ENCODE data around the gene DNAJB4.
A peak's percentile ranks its signal among the peaks of the same experiment; 100 is the strongest.
"Not testable (repeated sequence)": the region's sequence is repeated elsewhere in the genome, so short reads cannot be mapped to it uniquely, and the experiment has no call there.

DNAJB4 gene

GRCh38 chr1:78004719-78005447, at the start of gene DNAJB4:
Gene DNAJB4, plus strand, starts transcription at chr1:78004939. Its CDS starts 172 bp downstream, at chr1:78005111.
- peak; percentile 91 for DNase-seq

- DNase-seq = no peak
Measured at GRCh38 chr1:77955709-77956108, 49.0 kb upstream of the DNAJB4 start.

- DNase-seq = no peak
Measured at GRCh38 chr1:77956464-77956863, 48.3 kb upstream of the DNAJB4 start.

- DNase-seq = no peak
Measured at GRCh38 chr1:77958391-77958790, 46.3 kb upstream of the DNAJB4 start.

- no peak for DNase-seq
Measured at GRCh38 chr1:77958850-77959249, 45.9 kb upstream of the DNAJB4 start.

- no peak for DNase-seq
Measured at GRCh38 chr1:77961392-77961791, 43.3 kb upstream of the DNAJB4 start.

GRCh38 chr1:77966291-77966690, 38.4 kb upstream of the DNAJB4 start:
- no peak for DNase-seq

- no peak for DNase-seq
Measured at GRCh38 chr1:77970192-77970591, 34.5 kb upstream of the DNAJB4 start.

- DNase-seq = no peak
Measured at GRCh38 chr1:77972080-77972479, 32.7 kb upstream of the DNAJB4 start.

- DNase-seq = no peak
Measured at GRCh38 chr1:77975386-77975785, 29.4 kb upstream of the DNAJB4 start.

- DNase-seq = no peak
Measured at GRCh38 chr1:77975907-77976306, 28.8 kb upstream of the DNAJB4 start.

GRCh38 chr1:77976433-77977076, 28.2 kb upstream of the DNAJB4 start:
- DNase-seq = no peak

GRCh38 chr1:77977989-77978292, 26.8 kb upstream of the DNAJB4 start:
- no peak for DNase-seq

GRCh38 chr1:77978293-77978968, 26.3 kb upstream of the DNAJB4 start:
- DNase-seq = peak; percentile 91

GRCh38 chr1:77978969-77979876, 25.5 kb upstream of the DNAJB4 start, which contains the start of gene FUBP1:
Gene FUBP1, minus strand, starts transcription at chr1:77979072. Its CDS starts 68 bp downstream, at chr1:77979004.
- DNase-seq = peak; percentile 98

- DNase-seq = not testable (repeated sequence)
Measured at GRCh38 chr1:77983352-77983996, 21.3 kb upstream of the DNAJB4 start.

- DNase-seq = no peak
Measured at GRCh38 chr1:77983997-77984355, 20.8 kb upstream of the DNAJB4 start.

- DNase-seq = no peak
Measured at GRCh38 chr1:77984629-77985028, 20.1 kb upstream of the DNAJB4 start.

GRCh38 chr1:77986810-77987209, 17.9 kb upstream of the DNAJB4 start:
- no peak for DNase-seq

GRCh38 chr1:77987919-77988318, 16.8 kb upstream of the DNAJB4 start:
- no peak for DNase-seq

- no peak for DNase-seq
Measured at GRCh38 chr1:77989744-77990143, 15.0 kb upstream of the DNAJB4 start.

- DNase-seq = no peak
Measured at GRCh38 chr1:77990629-77991204, 14.0 kb upstream of the DNAJB4 start.
